Hepatocyte (in vitro differentiated cells): ENCODE results near the gene RIPOR2. TPM values are rescaled to one million over a fixed set of nuclear protein-coding genes. Genes with fewer than 3 reads are reported as not detected.
A peak's percentile ranks its signal among the peaks of the same experiment; 100 is the strongest.

Source experiments
- DNase-seq: peaks from one replicate; pipeline ENCODE4 v3.0.0-alpha.2; 2016; ENCODE audit warnings: low spot score
- H2AFZ ChIP-seq: fragments of 200-600 bp; sonication (generic); 2 replicates; pipeline ENCODE4 v1.6.0; 2016; ENCODE audit warnings: antibody characterized with exemption, mild to moderate bottlenecking
- H3K27ac ChIP-seq: fragments of 200-600 bp; sonication (generic); 2 replicates; pipeline ENCODE4 v1.5.1; 2016; ENCODE audit warnings: mild to moderate bottlenecking
- H3K27me3 ChIP-seq: fragments of 200-600 bp; sonication (generic); 2 replicates; pipeline ENCODE4 v1.6.1; 2016
- H3K36me3 ChIP-seq: fragments of 200-600 bp; sonication (generic); replicated peaks from 2 replicates; pipeline ENCODE4 v1.5.1; 2016; ENCODE audit warnings: low read depth; ENCODE audit not compliant: insufficient read depth
- H3K4me1 ChIP-seq: fragments of 200-600 bp; sonication (generic); 2 replicates; pipeline ENCODE4 v1.5.1; 2016; ENCODE audit warnings: mild to moderate bottlenecking, moderate library complexity; ENCODE audit not compliant: insufficient read depth
- H3K4me2 ChIP-seq: fragments of 200-600 bp; sonication (generic); 2 replicates; pipeline ENCODE4 v1.6.0; 2016
- H3K4me3 ChIP-seq: fragments of 200-600 bp; sonication (generic); 2 replicates; pipeline ENCODE4 v1.5.1; 2016; ENCODE audit warnings: mild to moderate bottlenecking
- H3K79me2 ChIP-seq: fragments of 200-600 bp; sonication (generic); 2 replicates; pipeline ENCODE4 v1.6.0; 2017; ENCODE audit warnings: mild to moderate bottlenecking
- H3K9me2 ChIP-seq: fragments of 200-600 bp; sonication (generic); replicated peaks from 2 replicates; pipeline ENCODE4 v1.6.0; 2017; ENCODE audit warnings: mild to moderate bottlenecking; ENCODE audit not compliant: insufficient read depth
- H3K9me3 ChIP-seq: fragments of 200-600 bp; sonication (generic); 2 replicates; pipeline ENCODE4 v1.5.1; 2016; ENCODE audit warnings: low read depth, mild to moderate bottlenecking
- H4K20me1 ChIP-seq: fragments of 200-600 bp; sonication (generic); 2 replicates; pipeline ENCODE4 v1.6.0; 2016; ENCODE audit warnings: mild to moderate bottlenecking; ENCODE audit not compliant: insufficient read depth, poor library complexity, severe bottlenecking
- CTCF ChIP-seq: fragments of 200-600 bp; sonication (generic); IDR thresholded peaks from 2 replicates; pipeline ENCODE4 v1.5.1; 2016; ENCODE audit warnings: antibody characterized with exemption, mild to moderate bottlenecking; ENCODE audit not compliant: poor library complexity
- EZH2 ChIP-seq: fragments of 200-600 bp; sonication (generic); IDR thresholded peaks from 2 replicates; pipeline ENCODE4 v1.6.1; 2016; ENCODE audit warnings: antibody characterized with exemption, mild to moderate bottlenecking, borderline replicate concordance
- EZH2phosphoT487 ChIP-seq: fragments of 200-600 bp; sonication (generic); IDR thresholded peaks from one replicate; pipeline ENCODE4 v1.6.1; 2018; ENCODE audit warnings: antibody characterized with exemption, mild to moderate bottlenecking, low read depth, moderate library complexity; ENCODE audit not compliant: unreplicated experiment, severe bottlenecking
- WGBS: methylation state at CpG from one replicate; pipeline ENCODE4 v1.1.6; 2016; ENCODE audit warnings: low lambda C conversion rate; ENCODE audit errors: missing lambda C conversion rate; 5-methylcytosine and 5-hydroxymethylcytosine counted together
- polyA plus RNA-seq: library from polyadenylated mRNA; unstranded; fragments of >200 nt; fragmentation: Nextera tagmentation; extraction: Ambion mirVana; gene quantifications from 2 replicates; pipeline ENCODE4 v1.2.1, GENCODE V29; 2016
- total RNA-seq: library from RNA; depleted of rRNA; stranded (reverse); fragments of >200 nt; gene quantifications from 2 replicates; pipeline ENCODE4 v1.2.3, GENCODE V29; 2014

The RIPOR2 gene
- total and polyA plus RNA-seq, 2 experiments from 2014 or later: 11.8 to 17.3 TPM

GRCh38 chr6:24876499-24877465 is 59.0 kb downstream of the RIPOR2 start:
- H3K4me2 ChIP-seq: peak overlapping the region; percentile 63
- no peak overlapping the region for H2AFZ ChIP-seq
- no peaks in the 10 kb centered on the region for H3K79me2 ChIP-seq
- H3K9me3 ChIP-seq: no peaks in the 10 kb centered on the region
- no peaks in the 10 kb centered on the region for H4K20me1 ChIP-seq
- no peaks in the 10 kb centered on the region for H3K36me3 ChIP-seq
- 31% methylated on average over 11 of the region's 11 CpGs for WGBS
- TF ChIP-seq CTCF (no peak), EZH2phosphoT487 (no peak), EZH2 (no peak)
- H3K27me3 ChIP-seq: no peaks in the 10 kb centered on the region
- H3K27ac ChIP-seq: peak overlapping the region; percentile 78
- peaks cover 7% of the 10 kb centered on the region for H3K4me1 ChIP-seq
- DNase-seq: peak; percentile 77
- H3K9me2 ChIP-seq: no peaks in the 10 kb centered on the region
- no peak overlapping the region for H3K4me3 ChIP-seq

- Histone ChIP-seq H3K79me2 (no peaks in the 10 kb centered on the region), H3K9me2 (no peaks in the 10 kb centered on the region), H2AFZ (no peak overlapping the region), H3K4me3 (no peak overlapping the region), H3K36me3 (no peaks in the 10 kb centered on the region), H3K27ac (peak overlapping the region; percentile 78), H4K20me1 (no peaks in the 10 kb centered on the region), H3K4me1 (peaks cover 7% of the 10 kb centered on the region), H3K4me2 (peak overlapping the region; percentile 63), H3K27me3 (no peaks in the 10 kb centered on the region), H3K9me3 (no peaks in the 10 kb centered on the region)
- TF ChIP-seq EZH2: no peak
- TF ChIP-seq EZH2phosphoT487: no peak
- no peak for TF ChIP-seq CTCF
- no peak for DNase-seq
- WGBS: 64% methylated on average over 9 of the region's 9 CpGs
These were observed 60.2 kb downstream of the RIPOR2 start for GRCh38 chr6:24875534-24875901.

- Histone ChIP-seq H3K4me1 (peaks cover 7% of the 10 kb centered on the region), H2AFZ (no peak overlapping the region), H3K36me3 (no peaks in the 10 kb centered on the region), H3K4me3 (no peak overlapping the region), H3K4me2 (peak overlapping the region; percentile 63), H3K27me3 (no peaks in the 10 kb centered on the region), H3K27ac (peak overlapping the region; percentile 78), H3K9me2 (no peaks in the 10 kb centered on the region), H4K20me1 (no peaks in the 10 kb centered on the region), H3K9me3 (no peaks in the 10 kb centered on the region), H3K79me2 (no peaks in the 10 kb centered on the region)
- WGBS: 40% methylated on average over 7 of the region's 7 CpGs
- DNase-seq: no peak
- TF ChIP-seq EZH2phosphoT487 (no peak), EZH2 (no peak), CTCF (no peak)
These were observed 60.8 kb downstream of the RIPOR2 start for GRCh38 chr6:24874776-24875533.
